Prostate gland (tissue), 2 donors: Measurements from ENCODE around the gene KRT6B. TPM values are rescaled to one million over a fixed set of nuclear protein-coding genes. Genes with fewer than 3 reads are reported as not detected.
A peak's percentile ranks its signal among the peaks of the same experiment; 100 is the strongest.

Experiments used
- DNase-seq: peaks from one replicate; pipeline ENCODE4 v3.0.0-alpha.2; 2019; ENCODE audit warnings: low spot score
- H3K27ac ChIP-seq, 2 donors: fragments of 200-600 bp; sonication (generic); 2 replicates each; pipeline ENCODE4 v1.5.1; 2017 to 2019
- H3K27me3 ChIP-seq: fragments of 200-600 bp; sonication (generic); replicated peaks from 2 replicates; pipeline ENCODE4 v1.5.1; 2019; ENCODE audit not compliant: insufficient read depth
- H3K36me3 ChIP-seq, 2 donors: fragments of 200-600 bp; sonication (generic); 1 replicate in 1 of 2; 2 replicates in 1 of 2; pipeline versions ENCODE4 v1.5.1 to v1.8.1; 2017 to 2019
- H3K4me1 ChIP-seq: fragments of 200-600 bp; sonication (generic); replicated peaks from 2 replicates; pipeline ENCODE4 v1.5.1; 2019
- H3K4me3 ChIP-seq, 2 donors: fragments of 200-600 bp; sonication (generic); 2 replicates each; pipeline ENCODE4 v1.5.1; 2017 to 2019
- H3K9me3 ChIP-seq: fragments of 200-600 bp; sonication (generic); 2 replicates; pipeline ENCODE4 v1.5.1; 2017
- CTCF ChIP-seq, 4 experiments: fragments of 200-600 bp in 2 of 4; fragments of 450-650 bp in 2 of 4; sonication (generic) in 2 of 4; IDR thresholded peaks; 1 replicate in 3 of 4; 2 replicates in 1 of 4; pipeline ENCODE4 v1.5.1; 2016 to 2019; ENCODE audit warnings: antibody characterized with exemption in 4 of 4, mild to moderate bottlenecking in 2 of 4, moderate library complexity in 2 of 4
- POLR2A ChIP-seq: fragments of 450-650 bp; IDR thresholded peaks from one replicate; pipeline ENCODE4 v1.6.1; 2016; ENCODE audit warnings: antibody characterized with exemption, mild to moderate bottlenecking
- POLR2AphosphoS5 ChIP-seq: sonication (generic); formaldehyde crosslinking; IDR thresholded peaks from one replicate; pipeline ENCODE4 v1.6.1; 2017; ENCODE audit warnings: antibody characterized with exemption
- WGBS: methylation state at CpG from one replicate; pipeline ENCODE4 v1.1.5; 2018; 5-methylcytosine and 5-hydroxymethylcytosine counted together
- intact Hi-C: fragments of 100-400 bp; cut with DNase I; formaldehyde crosslinking; loops from one replicate; pipeline ENCODE4 v1.14.2; 2022
- total RNA-seq, 2 donors: library from RNA; depleted of rRNA; stranded (reverse); fragments of >200 nt; gene quantifications; one replicate each; pipeline ENCODE4 v1.1.0, GENCODE V29; 2016

KRT6B gene
- total RNA-seq, 2 donors from 2014 or later = 0.40 to 0.87 TPM

- 93% methylated on average over 7 of the region's 7 CpGs for WGBS
- no peaks in the 10 kb centered on the region for H3K36me3 ChIP-seq
- H3K27ac ChIP-seq = no peak overlapping the region
- H3K4me1 ChIP-seq = no peaks in the 10 kb centered on the region
- H3K4me3 ChIP-seq = no peak overlapping the region
- no peaks in the 10 kb centered on the region for H3K9me3 ChIP-seq
- intact Hi-C loops = no loop called here
- DNase-seq = no peak
- TF ChIP-seq CTCF (IDR thresholded peaks at IDR 0.05) (no peak), POLR2A (no peak)
- no peaks in the 10 kb centered on the region for H3K27me3 ChIP-seq
Observed at GRCh38 chr12:52497975-52498374, 46.0 kb upstream of the KRT6B start.

DNA sequence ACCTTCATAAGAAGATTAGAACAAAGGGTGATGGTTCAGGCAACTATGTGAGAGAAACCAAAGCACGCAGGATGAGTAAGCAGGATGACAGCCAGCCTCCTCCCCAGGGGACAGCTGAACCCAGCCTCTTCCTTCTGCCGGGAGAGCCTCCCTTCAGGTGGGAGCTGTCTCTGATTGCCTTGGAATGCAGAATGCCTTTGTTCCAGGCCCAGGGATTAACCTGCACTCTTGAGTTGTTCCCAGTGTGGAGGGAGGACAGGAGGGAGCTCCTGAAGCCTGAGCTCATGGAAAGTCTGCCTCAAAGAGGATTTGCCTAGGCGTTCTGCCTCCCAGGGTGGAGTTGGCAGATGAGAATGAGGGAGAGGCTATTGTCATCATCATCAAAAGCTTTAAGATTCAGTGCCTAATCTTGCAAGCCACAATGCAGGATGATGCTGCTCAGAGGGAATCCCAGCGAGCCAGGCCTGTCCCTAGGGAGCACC is 44.7 kb upstream of the KRT6B start:
- Histone ChIP-seq H3K4me3 (no peak overlapping the region), H3K27me3 (no peaks in the 10 kb centered on the region), H3K36me3 (no peaks in the 10 kb centered on the region), H3K9me3 (no peaks in the 10 kb centered on the region), H3K27ac (no peak overlapping the region), H3K4me1 (no peaks in the 10 kb centered on the region)
- TF ChIP-seq POLR2AphosphoS5 (no peak), POLR2A (no peak), CTCF (IDR thresholded peaks at IDR 0.05) (no peak)
- intact Hi-C loops = no loop called here
- 58% methylated on average over 4 of the region's 4 CpGs for WGBS
- no peak for DNase-seq

DNA sequence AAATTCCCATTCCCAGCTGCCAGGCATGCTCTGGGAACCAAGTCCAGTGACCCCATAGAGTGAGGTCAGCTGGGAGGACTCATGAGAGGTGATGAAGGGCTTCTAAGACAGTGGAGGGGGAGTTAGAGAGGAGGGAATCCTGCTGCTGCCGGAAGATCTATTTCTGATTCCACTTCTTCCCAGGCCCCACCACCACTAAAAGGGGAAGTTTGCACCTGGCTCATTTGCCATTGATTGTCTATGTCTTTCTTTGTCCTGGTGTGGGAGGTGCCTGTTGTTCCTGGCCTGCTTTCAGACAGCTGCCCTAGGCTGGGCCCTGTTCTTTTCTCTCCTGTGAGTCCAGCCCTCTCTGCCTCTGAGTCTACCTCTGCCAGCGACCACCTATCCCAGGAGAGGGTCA is 44.1 kb upstream of the KRT6B start:
- no peak for DNase-seq
- intact Hi-C loops = no loop called here
- no peak for TF ChIP-seq CTCF (IDR thresholded peaks at IDR 0.05)
- TF ChIP-seq POLR2AphosphoS5 = no peak
- no peak for TF ChIP-seq POLR2A
- no peaks in the 10 kb centered on the region for H3K9me3 ChIP-seq
- no peak overlapping the region for H3K4me3 ChIP-seq
- H3K27me3 ChIP-seq = no peaks in the 10 kb centered on the region
- no peaks in the 10 kb centered on the region for H3K4me1 ChIP-seq
- WGBS = 51% methylated on average over 2 of the region's 2 CpGs
- H3K36me3 ChIP-seq = no peaks in the 10 kb centered on the region
- H3K27ac ChIP-seq = no peak overlapping the region

DNA sequence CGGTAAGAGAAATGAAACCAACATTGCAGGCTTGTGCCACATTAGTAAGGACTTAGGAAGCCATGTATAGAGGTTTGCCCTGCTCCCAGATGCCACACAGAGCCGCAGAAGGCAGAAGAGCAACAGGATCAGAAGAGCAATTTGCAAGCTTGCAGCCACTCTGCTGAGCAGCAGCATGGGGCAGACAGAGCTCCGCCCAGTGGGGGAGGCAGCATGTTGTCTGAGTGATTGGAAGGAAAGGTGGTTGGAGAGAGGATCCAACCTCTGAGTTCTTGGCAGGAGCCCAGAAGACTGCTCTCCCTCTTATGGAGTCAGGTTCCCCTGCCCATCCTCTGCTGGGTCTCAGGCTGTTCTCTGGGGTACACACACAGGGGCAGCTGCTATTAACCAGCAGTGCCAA is 43.4 kb upstream of the KRT6B start:
- Histone ChIP-seq H3K36me3 (no peaks in the 10 kb centered on the region), H3K27me3 (no peaks in the 10 kb centered on the region), H3K4me3 (no peak overlapping the region), H3K27ac (no peak overlapping the region), H3K4me1 (no peaks in the 10 kb centered on the region), H3K9me3 (no peaks in the 10 kb centered on the region)
- intact Hi-C loops = no loop called here
- TF ChIP-seq CTCF (IDR thresholded peaks at IDR 0.05) = no peak
- WGBS = 40% methylated on average over 3 of the region's 3 CpGs
- no peak for DNase-seq

DNA sequence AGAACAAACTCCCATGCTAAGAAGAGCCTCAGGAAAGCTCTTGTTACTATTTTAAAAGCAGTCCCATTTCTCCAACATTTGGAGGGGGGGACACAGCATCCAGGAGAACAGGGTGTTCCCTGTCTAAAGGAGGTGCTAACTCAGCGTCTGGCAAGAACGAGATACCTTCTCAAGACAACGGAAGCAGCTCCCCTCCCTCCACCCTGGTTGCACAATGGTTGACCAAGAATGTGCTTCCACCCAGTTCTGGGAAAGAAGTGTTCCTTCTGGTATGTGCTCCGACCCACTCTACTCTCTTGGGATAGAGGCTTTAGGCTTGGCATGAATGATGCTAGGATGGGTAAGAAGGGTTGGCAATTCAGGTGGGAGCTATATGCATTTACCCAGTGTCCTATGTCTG is 42.6 kb upstream of the KRT6B start:
- DNase-seq = peak; percentile 68

More for the DNA sequence above, 42.6 kb upstream of the KRT6B start:
- Histone ChIP-seq H3K9me3 (no peaks in the 10 kb centered on the region), H3K36me3 (no peaks in the 10 kb centered on the region), H3K27ac (no peak overlapping the region), H3K27me3 (no peaks in the 10 kb centered on the region), H3K4me3 (no peak overlapping the region), H3K4me1 (no peaks in the 10 kb centered on the region)
- no peak for TF ChIP-seq POLR2A
- no peak for TF ChIP-seq CTCF (IDR thresholded peaks at IDR 0.05)
- TF ChIP-seq POLR2AphosphoS5 = peak; percentile 90
- intact Hi-C loops = no loop called here
- WGBS = 35% methylated on average over 4 of the region's 4 CpGs
